CD4-positive, alpha-beta T cell treated with Interleukin-1 beta for 1 hour (primary cell): ENCODE results near the gene GSK3A.
A peak's percentile ranks its signal among the peaks of the same experiment; 100 is the strongest.

Experiments used
- DNase-seq, 2 donors: peaks; one replicate each; pipeline ENCODE4 v3.0.0-alpha.2; 2020 to 2022

The GSK3A gene

GRCh38 chr19:42279902-42280814 lies 37.8 kb upstream of the GSK3A start:
- peak; percentile 90 for DNase-seq

DNA sequence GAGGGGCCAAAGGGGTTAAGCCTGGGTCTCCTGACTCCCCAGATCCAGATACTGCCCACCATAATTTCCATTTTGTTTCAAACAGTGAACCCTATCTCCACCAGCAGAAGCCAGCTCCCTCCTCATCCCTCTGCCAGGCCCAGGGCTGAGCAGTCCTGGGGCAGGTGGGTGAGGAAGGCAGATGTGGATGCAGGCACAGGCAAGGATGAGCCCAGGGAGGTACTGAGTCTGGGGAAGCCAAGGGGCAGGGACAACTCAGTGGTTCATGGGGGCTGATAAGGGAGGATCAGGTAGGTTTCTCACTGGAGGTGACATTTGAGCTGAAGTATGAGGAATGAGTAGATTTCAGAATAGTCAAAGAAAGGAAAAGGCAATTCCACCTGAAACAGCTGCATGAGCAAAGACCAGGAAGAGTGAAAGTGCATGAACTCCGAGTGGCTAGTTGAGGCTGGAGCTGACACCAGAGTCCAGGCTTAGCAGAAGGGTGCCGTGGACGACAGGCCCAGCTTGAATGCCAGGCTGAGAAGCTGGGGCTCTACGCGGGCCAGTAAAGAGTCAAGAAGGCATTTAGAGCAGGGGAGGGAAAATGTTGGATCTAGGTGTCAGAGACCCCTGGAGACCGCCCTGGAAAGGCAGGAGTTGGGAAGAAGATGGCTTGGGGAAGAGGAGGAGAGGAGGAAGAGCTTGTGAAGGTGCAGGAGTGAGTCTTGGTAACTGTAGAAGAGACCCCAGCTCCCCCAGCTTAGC lies 36.9 kb upstream of the GSK3A start:
- DNase-seq, result no peak

GRCh38 chr19:42278452-42279154 lies 36.2 kb upstream of the GSK3A start:
- DNase-seq, result no peak

- no peak for DNase-seq
Measured at GRCh38 chr19:42277821-42278451, 35.5 kb upstream of the GSK3A start.

DNA sequence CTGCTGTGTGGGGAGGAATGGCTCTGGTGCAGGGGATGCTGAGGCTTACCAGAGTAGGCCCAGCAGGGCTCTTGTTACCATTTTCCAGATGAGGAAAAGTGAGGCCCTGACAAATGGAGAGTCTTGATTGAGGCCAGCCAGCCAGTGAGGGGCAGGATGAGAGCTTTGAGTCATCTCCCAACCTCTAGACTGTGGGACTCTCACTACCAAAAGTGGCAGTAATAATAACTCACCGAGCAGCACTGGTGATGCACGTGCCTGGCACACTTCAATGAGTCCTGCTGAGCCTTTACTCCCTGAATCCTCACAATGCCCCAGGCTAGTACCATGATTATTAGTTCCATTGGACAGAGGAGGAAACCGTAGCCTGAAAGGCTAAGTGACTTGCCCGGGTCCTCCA lies 34.4 kb upstream of the GSK3A start:
- DNase-seq, result no peak

- no peak for DNase-seq
Measured at GRCh38 chr19:42276284-42276683, 33.9 kb upstream of the GSK3A start.

DNA sequence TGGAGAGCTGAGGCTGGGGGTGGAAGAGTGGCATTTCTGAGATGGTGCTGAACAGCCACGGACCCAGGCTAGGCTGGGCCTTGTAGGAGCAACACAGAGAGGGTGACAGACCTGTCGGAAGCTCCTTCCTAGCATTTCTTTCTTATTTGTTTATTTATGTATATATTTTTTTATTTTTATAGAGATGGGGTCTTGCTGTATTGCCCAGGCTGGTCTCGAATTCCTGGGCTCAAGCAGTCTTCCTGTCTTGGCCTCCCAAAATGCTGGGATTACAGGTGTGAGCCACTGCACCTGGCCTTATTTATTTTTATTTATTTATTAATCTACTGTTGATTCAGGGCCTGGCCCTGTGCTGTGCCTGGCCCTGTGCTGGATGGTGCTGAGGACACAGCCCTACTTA lies 33.1 kb upstream of the GSK3A start:
- DNase-seq, result no peak

DNA sequence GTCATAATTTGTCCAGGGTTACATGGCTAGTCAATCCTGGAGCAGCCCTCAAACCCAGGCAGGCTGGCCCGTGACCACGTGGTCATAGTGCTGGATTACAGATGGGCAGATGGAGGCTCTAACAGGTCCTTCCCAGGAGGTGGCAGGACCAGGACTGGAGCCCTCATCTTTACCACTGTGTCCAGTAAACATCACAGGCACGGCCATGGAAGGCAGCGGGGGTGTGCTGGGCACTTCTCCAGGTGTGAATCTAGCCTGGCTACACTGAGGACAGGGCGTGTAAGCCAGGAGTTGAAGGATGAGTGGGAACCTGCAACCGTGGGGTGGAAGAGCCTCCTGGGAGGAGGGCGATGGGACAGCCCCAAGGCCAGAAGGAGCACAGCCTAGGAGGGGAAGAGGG lies 32.7 kb upstream of the GSK3A start:
- DNase-seq, result no peak

DNA sequence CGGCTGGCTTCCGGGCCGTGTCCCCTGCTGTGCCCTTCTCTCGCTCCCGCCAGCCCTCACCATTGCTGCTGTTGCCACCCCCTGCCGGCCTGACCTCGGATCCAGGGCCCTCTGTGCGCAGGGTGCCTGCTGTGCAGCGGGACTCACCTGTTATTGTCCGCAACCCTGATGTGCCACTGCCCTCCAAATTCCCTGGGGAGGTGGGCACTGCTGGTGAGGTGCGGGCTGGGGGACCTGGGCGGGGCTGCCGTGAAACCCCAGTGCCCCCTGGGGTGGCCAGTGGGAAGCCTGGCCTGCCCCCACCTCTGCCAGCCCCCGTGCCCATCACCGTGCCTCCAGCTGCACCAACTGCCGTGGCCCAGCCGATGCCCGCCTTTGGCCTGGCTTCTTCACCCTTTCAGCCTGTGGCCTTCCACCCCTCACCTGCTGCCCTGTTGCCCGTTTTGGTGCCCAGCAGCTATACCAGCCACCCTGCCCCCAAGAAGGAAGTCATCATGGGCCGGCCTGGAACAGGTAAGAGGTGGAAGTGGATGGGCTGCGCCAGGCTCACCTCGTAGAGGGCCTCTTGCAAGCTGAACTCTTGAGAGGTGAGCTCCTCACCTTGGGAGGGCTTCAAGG lies 31.8 kb upstream of the GSK3A start:
- DNase-seq, result no peak

DNA sequence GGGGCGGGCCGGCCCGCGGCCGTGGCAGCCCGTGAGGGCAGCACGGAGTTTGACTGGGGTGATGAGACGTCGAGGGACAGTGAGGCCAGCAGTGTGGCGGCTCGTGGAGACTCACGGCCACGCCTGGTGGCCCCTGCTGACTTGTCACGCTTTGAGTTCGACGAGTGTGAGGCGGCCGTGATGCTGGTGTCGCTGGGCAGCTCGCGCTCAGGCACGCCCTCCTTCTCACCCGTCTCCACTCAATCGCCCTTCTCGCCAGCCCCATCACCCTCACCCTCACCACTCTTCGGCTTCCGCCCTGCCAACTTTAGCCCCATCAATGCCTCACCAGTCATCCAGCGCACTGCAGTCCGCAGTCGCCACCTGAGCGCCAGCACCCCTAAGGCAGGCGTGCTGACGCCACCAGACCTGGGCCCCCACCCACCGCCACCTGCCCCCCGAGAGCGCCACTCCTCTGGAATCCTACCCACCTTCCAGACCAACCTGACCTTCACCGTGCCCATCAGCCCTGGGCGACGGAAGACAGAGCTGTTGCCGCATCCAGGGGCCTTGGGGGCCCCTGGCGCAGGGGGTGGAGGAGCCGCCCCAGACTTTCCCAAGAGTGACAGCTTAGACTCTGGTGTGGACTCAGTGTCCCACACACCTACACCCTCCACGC lies 31.1 kb upstream of the GSK3A start:
- no peak for DNase-seq

- DNase-seq, result no peak
Measured at GRCh38 chr19:42272989-42273406, 30.6 kb upstream of the GSK3A start.

GRCh38 chr19:42272535-42272897 lies 30.1 kb upstream of the GSK3A start:
- no peak for DNase-seq

- no peak for DNase-seq
Measured at GRCh38 chr19:42271861-42272534, 29.6 kb upstream of the GSK3A start.

GRCh38 chr19:42271045-42271419 lies 28.6 kb upstream of the GSK3A start:
- no peak for DNase-seq

DNA sequence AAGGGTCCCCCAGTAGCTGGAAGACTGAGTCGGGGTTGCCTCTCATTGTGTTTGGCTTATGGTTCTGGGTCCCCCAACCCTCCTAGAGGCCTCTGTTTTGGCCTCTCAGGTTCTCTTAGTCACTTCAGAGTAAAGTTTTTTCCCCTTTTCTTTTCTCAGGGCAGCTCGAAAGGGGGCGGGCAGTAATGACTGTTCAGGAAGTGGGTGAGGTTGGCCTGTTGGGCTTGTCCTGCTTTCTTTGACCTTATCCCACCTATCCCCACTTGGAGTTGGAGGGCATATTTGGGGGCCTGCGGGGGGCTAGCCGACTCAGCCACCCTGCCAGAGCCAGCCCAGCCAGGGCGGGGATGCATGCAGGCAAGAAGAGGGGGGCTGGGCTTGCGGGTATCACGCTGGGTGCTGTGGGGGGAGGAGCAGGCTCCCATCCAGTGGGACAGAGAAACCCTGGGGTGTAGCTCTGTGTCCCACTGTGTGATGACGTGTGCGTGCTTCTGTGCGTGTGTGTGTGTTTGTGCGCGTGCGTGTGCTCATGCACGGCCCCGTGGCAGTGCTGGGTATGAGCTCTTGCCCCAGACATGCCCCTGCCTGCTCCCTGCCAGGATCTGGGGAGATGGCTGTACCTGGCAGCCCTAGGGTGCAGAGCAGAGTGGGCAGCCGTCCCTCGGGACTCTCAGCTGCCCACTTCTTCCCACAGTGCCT lies 28.1 kb upstream of the GSK3A start:
- peak; percentile 85 to 86 for DNase-seq

- DNase-seq, result peak in 1 of 2 donors; percentile 56
Measured at GRCh38 chr19:42269478-42270345, 27.3 kb upstream of the GSK3A start.

GRCh38 chr19:42268704-42269477 lies 26.5 kb upstream of the GSK3A start, which contains the start of gene CIC:
CIC (plus strand) TSS chr19:42269252; CDS start chr19:42271784, 2,532 bp downstream.
- peak; percentile 100 for DNase-seq

GRCh38 chr19:42268142-42268703 lies 25.8 kb upstream of the GSK3A start:
- peak; percentile 100 for DNase-seq
